Pulmonary artery endothelial cell (primary cell): Measurements from ENCODE around the gene NUDT2. TPM values are rescaled to one million over a fixed set of nuclear protein-coding genes. Genes with fewer than 3 reads are reported as not detected.
"Not testable (repeated sequence)": the region's sequence is repeated elsewhere in the genome, so short reads cannot be mapped to it uniquely, and the experiment has no call there.

ENCODE experiments used
- DNase-seq: peaks from one replicate; pipeline ENCODE4 v3.0.0-alpha.2; 2011; ENCODE audit warnings: low read depth, low spot score
- total RNA-seq: library from RNA; depleted of rRNA; stranded (reverse); fragments of >200 nt; gene quantifications from 2 replicates; pipeline ENCODE4 v1.2.3, GENCODE V29; 2014

The NUDT2 gene
- total RNA-seq: 27.0 and 36.1 TPM in 2 replicates

DNA sequence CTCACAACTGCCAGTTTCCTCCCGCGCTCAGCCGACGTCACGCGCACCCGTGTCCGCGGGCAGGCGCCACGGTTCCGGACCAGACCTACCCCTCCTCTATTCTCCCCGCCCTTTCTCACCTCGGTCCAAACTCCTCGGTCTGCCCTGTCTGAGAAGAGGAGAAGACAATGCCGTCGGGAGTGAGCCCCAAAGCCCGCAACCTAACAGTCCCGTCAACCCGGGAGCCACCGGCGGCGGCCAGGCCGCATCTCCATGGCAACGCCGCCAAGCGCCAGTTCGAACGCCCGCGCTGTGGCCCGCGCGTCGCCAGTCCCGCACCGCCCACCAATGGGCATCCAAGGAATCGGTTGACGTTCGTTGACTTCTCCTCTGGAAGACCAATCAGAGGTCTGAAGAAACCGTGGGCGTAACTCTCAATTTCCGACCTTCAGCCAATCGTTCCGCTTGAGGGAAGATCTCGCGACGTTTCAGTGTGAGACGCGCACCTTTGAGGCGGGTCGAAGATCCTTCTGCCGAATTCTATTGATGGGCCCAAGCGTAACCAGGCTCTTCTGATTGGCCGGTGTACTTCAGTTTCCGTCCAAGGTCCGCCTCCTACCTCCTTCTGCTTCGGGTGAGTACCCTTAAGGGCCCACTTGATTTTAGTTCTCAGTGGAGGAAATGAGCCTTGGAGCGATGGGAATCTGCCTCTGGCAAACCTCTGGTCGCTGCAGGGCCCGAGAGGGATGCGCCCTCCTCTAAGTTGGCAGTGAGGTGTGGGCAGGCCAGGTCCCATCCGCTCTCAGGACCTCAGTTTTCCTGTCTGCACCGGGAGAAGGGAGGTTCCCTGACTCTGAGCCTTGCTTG lies at the start of gene NUDT2, which contains the start of gene KIF24:
Gene NUDT2 (plus strand): TSS at position 583 of the 846 bp plus-strand sequence. CDS start 9,471 bp downstream, outside the sequence.
Gene KIF24 (minus strand): TSS at position 282 of the 846 bp plus-strand sequence. CDS start 17,922 bp downstream, outside the sequence.
- DNase-seq: peak; percentile 100

DNA sequence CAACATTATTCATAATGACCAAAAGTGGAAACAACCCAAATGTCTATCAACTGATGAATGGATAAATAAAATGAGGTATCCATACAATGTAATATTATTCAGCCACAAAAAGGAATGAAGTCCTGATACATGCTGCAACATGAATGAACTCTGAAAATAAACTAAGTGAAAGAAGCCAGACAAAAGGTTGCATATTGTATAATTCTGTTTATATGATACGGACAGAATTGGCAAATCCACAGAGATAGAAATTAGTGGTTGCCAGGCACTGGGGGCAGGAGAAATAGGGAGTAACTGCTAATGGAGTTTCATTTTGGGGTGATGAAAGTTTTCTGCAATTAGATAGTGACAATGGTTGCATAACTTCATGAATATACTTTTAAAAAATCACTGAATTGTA lies 47.3 kb upstream of the NUDT2 start:
- no peak for DNase-seq

DNA sequence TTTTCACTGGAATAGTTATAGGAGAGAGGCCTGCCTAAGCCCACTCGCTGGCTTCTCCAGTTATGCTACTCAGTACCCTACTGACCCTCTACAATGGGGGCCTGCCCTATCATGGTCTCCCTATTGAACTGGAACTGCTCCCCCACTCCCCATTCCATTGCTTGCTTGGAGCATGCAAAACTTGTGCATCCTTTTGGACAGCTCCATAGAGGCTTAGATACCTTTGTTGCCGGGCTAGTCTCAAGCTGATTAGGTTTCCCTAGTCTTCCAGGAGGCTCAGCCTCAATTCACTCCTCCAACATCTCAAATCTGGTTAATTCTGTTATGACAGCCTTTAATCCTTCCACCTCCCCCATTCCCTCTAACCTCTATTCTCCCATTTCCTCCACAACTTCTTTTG lies 40.2 kb upstream of the NUDT2 start:
- DNase-seq: no peak

DNA sequence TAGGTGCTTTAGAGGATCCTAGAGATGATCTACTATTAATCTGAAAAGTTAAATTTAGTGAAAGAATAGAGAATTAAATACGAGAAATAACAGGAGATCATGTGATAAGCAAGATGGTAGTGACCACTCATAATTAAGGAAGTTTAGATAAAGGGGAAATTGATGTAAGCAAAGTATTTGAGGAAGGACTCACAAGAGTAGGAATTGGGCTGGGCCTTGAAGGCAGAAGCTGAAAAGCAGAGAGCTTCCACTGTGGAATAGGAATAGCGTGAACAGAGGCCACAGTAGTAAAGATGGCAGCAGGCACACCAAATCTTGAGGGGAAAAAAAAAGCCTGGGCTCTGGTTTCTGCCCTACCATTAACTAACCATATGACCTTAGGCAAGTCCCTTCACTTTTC lies 38.3 kb upstream of the NUDT2 start:
- DNase-seq: no peak

DNA sequence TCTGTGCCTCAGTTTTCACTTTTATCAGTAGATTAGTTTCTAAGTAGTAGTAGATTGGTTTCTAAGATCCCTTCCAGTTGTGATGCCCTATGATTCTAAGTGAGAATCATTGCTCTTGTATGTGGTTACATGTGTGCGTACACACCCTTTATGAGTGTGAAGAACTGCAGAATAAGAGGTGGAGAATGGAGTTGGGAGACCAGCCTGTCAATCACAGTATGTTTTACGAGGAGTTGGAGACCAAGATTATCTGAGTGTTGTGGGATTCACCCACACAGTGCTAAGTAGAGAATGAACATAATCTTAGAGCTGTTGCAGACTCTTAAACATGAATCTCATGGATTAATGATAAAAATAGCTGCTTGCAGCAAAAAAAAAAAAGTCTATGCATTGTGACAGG lies 37.9 kb upstream of the NUDT2 start:
- no peak for DNase-seq

DNA sequence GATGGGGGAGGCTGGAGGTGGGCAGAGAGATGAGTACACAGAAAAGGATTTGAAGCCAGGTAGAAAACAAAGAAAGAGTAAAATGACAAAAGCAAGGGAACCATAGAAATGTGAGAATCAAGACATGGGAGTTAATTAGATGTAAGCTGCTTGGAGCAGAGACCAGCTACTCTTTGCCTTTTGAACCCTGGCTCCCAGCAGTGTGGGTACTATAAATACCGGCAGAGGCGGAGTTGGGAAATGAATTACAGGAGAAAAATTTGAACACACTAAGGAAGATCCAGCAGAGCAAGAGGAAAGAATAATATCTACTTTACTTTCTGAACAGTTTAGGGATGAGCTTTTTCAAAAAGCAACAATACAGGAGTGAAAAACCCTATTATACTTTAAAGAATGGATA lies 36.8 kb upstream of the NUDT2 start:
- no peak for DNase-seq

DNA sequence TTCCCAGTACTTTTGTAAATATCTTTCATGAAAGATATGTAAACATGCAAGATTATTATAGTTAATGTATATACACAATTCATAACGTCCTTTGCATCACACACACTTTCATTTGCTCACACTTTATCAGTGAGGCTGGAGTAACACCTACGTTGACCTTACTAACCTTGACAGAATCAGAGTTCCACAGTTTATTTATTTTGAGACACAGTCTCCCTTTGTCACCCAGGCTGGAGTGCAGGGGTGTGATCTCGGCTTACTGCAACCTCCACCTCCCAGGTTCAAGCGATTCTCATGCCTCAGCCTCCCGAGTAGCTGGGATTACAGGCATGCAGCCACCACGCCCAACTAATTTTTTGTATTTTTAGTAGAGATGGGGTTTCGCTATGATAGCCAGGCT lies 28.3 kb upstream of the NUDT2 start:
- not testable (repeated sequence) for DNase-seq

DNA sequence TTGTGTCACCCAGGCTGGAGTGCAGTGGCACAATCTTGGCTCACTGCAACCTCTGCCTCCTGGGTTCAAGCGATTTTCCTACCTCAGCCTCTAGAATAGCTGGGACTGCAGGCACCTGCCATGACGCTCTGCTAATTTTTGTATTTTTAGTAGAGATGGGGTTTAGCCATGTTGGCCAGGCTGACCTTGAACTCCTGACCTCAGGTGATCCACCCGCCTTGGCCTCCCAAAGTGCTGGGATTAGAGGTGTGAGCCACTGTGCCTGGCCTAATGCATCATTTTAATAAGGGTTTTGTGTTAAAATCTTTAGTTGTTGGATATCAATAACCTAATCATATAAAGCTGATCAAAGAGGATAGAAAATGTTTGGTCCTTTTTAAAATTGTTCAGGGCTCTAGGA lies 21.1 kb upstream of the NUDT2 start:
- DNase-seq: not testable (repeated sequence)

DNA sequence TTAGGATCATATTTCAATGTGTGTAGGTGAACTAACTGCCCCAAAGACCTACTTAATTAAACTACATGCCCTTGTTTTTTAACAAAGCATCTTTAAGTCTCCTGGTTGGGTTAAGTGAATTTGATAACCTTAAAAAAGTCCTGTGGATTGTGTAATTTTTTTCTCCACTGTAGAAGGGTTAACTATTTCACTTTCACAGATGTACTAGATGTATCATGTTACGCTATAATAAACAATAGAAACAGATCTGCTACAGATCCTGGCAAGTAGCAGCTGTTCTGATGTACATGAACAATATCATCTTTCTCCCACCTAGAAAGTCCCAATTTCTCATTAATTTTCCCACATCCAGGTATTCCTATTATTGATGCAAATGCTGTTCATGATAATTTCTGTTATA lies 19.2 kb upstream of the NUDT2 start:
- DNase-seq: no peak

DNA sequence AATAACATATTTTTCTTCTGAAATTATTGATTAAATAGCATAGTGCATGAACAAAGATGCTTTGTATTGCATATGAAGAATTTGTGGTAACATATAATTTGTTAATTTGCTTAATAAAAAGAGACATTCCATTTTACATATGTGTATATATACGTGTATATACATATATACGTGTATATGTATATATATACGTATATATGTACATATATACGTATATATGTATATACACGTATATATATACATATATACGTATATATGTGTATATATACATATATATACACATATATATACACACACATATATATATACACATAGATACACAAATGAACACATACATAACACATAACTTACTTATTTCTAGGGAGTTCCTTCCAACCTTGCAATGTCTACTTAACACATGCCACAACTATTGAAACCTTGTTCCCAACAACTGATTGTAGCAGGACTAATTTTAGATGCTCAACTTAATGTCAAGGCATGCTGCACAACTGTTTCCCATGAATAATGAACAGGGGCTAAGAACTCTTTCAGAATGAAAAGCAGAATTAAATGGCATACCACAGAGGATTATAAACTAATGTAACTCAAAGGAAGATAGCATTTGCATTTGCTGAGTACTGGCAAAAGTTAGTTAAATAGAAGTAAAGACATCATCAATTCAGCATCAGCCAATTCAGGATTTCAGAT lies 17.7 kb upstream of the NUDT2 start:
- DNase-seq: no peak

DNA sequence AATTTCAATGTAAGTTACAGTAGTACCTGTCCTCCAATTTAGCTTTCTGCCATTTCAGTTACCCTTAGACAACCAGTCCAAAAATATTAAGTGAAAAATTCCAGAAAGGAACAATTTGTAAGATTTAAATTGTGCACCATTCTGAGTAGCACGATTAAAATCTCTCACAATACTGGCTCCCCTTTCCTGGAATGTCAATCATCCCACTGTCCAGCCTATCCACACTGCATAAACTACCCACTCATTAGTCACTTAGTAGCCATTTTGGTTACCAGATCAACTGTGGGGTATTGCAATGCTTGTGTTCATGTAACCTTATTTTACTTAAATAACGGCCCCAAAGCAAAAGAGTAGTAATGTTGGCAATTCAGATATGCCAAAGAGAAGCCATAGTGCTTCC lies 11.9 kb upstream of the NUDT2 start:
- DNase-seq: no peak

DNA sequence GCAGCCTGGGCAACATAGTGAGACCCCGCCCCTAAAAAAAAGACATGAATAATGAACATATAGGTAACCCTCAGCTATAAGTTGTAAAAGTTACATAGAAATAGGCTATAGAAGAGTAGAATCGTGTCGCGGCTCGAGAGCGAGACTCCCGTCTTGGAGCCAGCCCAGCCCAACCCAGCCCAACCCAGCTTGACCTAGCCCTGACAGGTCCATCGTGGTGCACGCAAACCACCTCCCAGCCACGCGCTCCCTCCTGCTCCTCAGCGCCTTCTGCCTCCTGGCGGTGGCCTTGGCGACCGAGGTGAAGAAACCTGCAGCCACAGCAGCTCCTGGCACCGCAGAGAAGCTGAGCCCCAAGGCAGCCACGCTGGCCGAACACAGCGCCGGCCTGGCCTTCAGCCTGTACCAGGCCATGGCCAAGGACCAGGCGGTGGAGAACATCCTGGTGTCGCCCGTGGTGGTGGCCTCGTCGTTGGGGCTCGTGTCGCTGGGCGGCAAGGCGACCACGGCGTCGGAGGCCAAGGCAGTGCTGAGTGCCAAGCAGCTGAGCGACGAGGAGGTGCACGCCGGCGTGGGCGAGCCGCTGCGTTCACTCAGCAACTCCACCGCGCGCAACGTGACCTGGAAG lies 11.1 kb upstream of the NUDT2 start:
- no peak for DNase-seq

DNA sequence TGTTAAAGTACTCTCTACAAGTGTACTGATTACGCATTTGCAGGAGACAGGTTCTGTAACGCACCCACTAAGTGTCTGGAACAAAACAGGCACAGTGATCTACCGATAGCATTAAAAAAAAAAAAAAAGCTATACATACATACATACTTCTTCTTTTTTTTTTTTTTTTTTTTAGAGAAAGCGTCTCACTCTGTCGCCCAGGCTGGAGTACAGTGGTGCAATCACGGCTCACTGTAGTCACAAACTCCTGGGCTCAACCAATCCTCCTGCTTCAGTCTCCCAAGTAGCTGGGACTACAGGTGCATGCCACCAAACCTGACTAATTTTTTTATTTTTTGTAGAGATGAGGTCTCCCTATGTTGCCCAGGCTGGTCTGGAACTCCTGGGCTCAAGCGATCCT lies 7.9 kb upstream of the NUDT2 start:
- DNase-seq: no peak

DNA sequence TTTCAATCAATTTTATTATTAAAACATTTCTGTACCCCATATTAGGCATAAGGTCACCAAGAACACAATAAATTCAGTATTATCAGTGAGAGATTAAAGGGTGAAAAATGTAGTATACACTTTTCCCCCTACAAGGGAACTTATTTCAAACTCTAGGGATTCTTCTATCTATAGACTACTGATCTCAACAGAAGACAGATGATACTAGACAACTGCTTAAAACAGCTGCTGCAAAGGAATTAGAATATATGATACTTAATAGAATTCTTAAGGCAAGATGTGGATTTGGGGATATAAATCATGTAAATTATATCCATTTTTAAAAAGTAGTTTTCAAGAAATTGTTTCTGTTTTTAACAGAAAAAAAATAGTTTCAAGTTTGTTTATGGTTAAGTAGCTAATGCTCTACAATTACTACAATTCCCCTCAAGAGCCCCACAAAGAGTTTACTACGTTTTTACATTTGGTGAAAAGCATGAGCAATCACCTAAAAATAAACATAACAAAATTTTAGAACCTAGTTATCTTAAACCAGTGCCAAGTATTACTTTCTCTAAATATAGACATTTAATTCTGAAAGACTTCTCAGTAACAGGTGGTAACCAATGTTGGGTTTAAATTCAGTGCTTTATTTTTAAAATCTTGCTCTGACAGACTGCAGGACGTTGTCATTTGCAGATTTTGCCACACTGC lies 6.3 kb upstream of the NUDT2 start:
- DNase-seq: no peak

DNA sequence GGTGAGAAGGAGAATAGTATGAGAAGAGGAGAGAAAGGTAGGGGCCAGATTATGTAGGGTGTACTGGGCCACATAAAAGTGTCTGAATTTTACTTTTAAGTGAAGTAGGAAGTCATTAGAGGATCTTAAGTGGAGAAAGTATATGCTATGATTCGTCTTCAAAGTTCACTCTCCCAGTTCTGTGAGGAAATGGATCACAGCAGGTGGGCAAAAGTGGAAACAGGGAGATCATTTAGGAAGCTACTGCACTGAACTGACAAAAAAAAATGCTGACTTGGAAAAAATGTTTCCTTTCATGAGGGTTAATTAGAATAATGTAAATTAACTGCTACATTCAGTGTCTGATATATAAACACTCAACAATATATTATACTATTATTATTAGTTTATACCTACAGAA lies 2.7 kb upstream of the NUDT2 start:
- no peak for DNase-seq

DNA sequence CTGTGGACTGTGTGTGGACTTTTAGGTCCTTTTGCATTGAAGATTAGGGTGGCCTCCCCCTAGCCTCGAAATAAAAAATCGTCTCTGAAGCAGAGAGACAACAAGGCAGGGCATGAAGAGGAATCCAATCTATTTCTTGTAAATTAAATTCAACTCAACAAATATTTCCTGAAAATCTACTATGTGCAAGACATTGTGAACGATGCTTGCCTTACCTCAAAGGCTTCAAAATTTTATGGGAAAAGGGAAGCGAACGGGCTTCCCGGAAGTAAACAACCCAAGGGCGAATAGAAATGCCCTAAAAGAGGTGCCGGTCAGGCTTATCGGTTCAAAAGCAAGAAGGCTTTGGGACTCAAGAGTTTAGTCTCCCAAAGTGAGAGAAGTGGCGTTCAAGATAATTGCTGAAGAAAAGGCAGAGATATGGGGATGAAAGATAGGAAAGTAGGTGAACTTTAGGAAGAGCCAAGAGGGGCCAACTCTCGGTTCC lies 826 bp upstream of the NUDT2 start:
- no peak for DNase-seq

DNA sequence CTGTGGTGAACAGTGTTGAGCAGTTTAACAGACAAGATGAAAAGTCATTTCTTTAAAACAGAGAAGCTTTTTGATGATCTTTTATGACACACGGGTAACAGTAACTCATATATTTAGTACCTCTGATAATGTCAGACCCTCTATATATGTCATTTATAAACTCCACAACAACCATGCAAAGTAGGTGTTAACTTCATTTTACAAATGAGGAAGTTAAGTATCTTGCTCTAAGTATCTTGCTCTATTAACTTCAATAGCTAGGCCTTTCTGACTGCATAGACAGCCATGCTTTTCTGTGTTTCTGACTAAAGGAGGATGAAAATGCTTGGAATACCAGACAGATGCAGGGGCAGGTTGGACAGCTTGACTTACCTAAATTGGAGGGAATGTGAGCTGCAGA lies 1.8 kb downstream of the NUDT2 start:
- DNase-seq: no peak

DNA sequence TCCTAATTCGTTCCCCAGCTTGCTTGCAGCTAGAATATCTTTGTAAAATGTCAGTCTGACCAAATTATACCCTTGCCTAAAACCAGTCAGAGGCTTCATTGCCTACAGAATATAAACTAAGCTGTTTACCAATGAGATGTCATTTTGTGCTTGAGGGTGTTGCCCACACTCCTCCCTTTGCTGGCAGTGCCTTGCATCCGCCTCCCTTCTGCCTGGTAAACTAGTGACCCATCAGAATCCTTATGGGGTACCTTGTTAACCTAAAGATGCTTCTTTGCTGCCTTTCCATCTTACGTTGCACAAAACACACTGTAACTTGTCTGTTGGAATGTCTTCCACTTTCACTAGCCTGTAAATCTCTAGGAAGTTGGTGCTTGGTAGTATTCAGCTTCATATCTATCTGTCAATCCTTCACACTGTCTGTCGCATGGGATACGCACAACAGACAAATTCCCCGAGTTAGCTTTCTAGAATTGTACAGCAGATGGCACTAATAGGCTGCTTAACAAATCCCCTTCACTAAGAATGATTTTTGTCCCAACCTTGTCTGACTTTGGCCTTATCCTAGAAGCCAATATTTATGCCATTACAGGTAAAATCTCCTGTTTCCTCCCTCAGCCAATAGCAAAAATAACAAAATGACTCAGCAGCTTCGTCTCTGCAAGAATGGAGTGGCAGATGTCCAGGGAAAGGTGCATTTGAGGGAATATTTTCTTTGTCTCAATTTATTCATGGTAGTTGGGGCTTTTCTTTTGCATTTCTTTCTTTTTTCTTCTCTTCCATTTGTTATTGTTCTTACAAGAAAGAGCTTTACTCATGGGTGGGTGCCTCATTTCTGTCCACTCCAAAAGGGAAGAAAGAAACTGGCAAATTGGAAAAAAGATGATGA lies 3.0 kb downstream of the NUDT2 start:
- peak; percentile 15 for DNase-seq

DNA sequence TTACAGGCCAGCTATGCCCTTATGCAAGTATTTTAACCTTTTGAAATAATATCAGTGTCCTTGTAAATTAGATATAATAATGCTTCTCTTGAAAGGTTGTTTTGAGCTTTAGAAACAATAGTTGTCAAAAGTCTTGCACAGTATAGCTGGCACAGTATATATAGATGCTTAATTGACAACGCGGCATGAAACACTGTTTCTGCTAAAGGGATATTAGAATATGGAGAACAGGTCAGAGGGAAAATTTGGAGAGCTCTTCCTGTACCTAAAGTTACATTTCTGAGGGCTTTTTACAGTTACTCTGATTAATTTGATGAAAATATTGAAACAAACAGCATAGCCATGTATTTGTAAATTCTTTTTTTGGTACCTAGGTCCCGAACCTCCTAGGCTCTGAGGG lies 4.5 kb downstream of the NUDT2 start:
- no peak for DNase-seq

DNA sequence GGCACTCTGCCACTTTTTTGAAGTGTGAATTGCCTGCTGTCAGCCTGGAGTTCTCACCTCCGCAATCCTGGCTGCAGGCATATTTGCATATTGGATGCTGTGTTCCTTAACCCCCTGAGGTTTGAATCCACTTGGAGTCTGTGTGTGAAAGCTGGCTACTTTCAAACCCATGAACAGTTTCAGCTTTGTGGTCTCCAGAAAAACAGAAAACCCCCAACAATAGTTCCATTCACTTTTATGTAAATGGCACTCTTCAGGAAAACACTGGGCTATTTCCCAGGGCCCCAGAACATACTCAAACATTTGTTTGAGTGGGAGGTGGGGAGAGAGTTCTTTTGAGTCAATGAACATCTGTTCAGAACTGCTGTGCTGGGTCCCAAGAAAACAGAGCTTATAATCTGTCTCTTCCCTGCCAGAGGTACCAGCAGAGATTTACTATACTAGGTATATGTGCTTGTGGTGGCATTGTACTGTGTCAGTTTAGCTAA lies 5.0 kb downstream of the NUDT2 start:
- no peak for DNase-seq
